H1 (cell line): ENCODE data around the gene HRH1. TPM values are rescaled to one million over a fixed set of nuclear protein-coding genes. Genes with fewer than 3 reads are reported as not detected.

Source experiments
- CTCF ChIA-PET: fragments of 300-600 bp; sonication (Branson Sonifier 250); formaldehyde crosslinking; loops from one replicate; lab custom pipeline; 2021; ENCODE audit not compliant: partially characterized antibody; lab: Charles Lee
- POLR2A ChIA-PET: fragments of 300-600 bp; sonication (Branson Sonifier 250); formaldehyde crosslinking; loops from one replicate; lab custom pipeline; 2021; ENCODE audit warnings: inconsistent platforms; ENCODE audit not compliant: partially characterized antibody; lab: Charles Lee
- DNase-seq, 2 experiments: peaks; one replicate each; pipeline versions ENCODE4 v3.0.0 to v3.0.0-alpha.2; 2010 to 2022; ENCODE audit warnings: low spot score in 2 of 2, low read depth in 1 of 2, mixed read lengths in 1 of 2
- FAIRE-seq: peaks from 2 replicates; lab custom pipeline; 2011; peaks lifted over from hg19 to GRCh38; lab: Jason Lieb, UNC
- H2AFZ ChIP-seq: 2 replicates; pipeline ENCODE4 v1.8.1; 2012; ENCODE audit warnings: low read length, inconsistent platforms
- H2AK5ac ChIP-seq: 2 replicates; pipeline ENCODE4 v1.6.1; 2013; ENCODE audit warnings: low read depth, low read length
- H2BK120ac ChIP-seq: replicated peaks from 2 replicates; pipeline ENCODE3; 2013; ENCODE audit warnings: low read depth, low read length, inconsistent platforms
- H2BK12ac ChIP-seq: 2 replicates; pipeline ENCODE4 v1.6.1; 2013; ENCODE audit warnings: low read depth, low read length
- H2BK15ac ChIP-seq: 2 replicates; pipeline ENCODE4 v1.6.1; 2013; ENCODE audit warnings: low read length
- H2BK20ac ChIP-seq: 2 replicates; pipeline ENCODE4 v1.6.1; 2013; ENCODE audit warnings: low read length
- H2BK5ac ChIP-seq: 2 replicates; pipeline ENCODE4 v1.6.1; 2013; ENCODE audit warnings: low read depth, low read length
- H3K14ac ChIP-seq: 2 replicates; pipeline ENCODE4 v1.6.1; 2013; ENCODE audit warnings: inconsistent platforms; ENCODE audit not compliant: insufficient read length
- H3K18ac ChIP-seq: 2 replicates; pipeline ENCODE4 v1.6.1; 2013; ENCODE audit warnings: low read length; ENCODE audit errors: extremely low read depth
- H3K23ac ChIP-seq: 2 replicates; pipeline ENCODE4 v1.6.1; 2013; ENCODE audit warnings: inconsistent platforms; ENCODE audit not compliant: insufficient read length
- H3K23me2 ChIP-seq: 2 replicates; pipeline ENCODE4 v1.6.1; 2013; ENCODE audit warnings: low read depth, low read length
- H3K27ac ChIP-seq: 2 replicates; pipeline ENCODE4 v1.6.1; 2011; ENCODE audit warnings: low read depth, low read length, inconsistent platforms
- H3K27me3 ChIP-seq, 4 experiments: replicated peaks in 1 of 4; 1 replicate in 1 of 4; 2 replicates in 3 of 4; pipeline versions ENCODE4 v1.6.1 to v1.8.1; 2011 to 2013; ENCODE audit warnings: low read length in 3 of 4, mild to moderate bottlenecking in 3 of 4, inconsistent platforms in 2 of 4, mixed read lengths in 2 of 4, moderate library complexity in 1 of 4; ENCODE audit not compliant: control insufficient read depth in 3 of 4, insufficient read depth in 3 of 4; ENCODE audit errors: extremely low read depth in 1 of 4
- H3K36me3 ChIP-seq, 4 experiments: 2 replicates each; pipeline versions ENCODE4 v1.6.1 to v1.8.1; 2011 to 2013; ENCODE audit warnings: mild to moderate bottlenecking in 4 of 4, low read length in 3 of 4, moderate library complexity in 2 of 4, control low read depth in 1 of 4, inconsistent platforms in 1 of 4; ENCODE audit not compliant: insufficient read depth in 4 of 4, control insufficient read depth in 2 of 4
- H3K4ac ChIP-seq: replicated peaks from 2 replicates; pipeline ENCODE3; 2013; ENCODE audit warnings: low read length, low read depth, mixed read lengths, inconsistent platforms; ENCODE audit not compliant: insufficient read length
- H3K4me1 ChIP-seq, 4 experiments: replicated peaks in 1 of 4; 1 replicate in 1 of 4; 2 replicates in 3 of 4; pipeline versions ENCODE4 v1.6.1 to v1.8.1; 2011 to 2013; ENCODE audit warnings: low read length in 3 of 4, inconsistent platforms in 2 of 4, mixed read lengths in 1 of 4; ENCODE audit not compliant: insufficient read depth in 4 of 4, control insufficient read depth in 3 of 4
- H3K4me2 ChIP-seq, 2 experiments: 2 replicates each; pipeline versions ENCODE4 v1.6.1 to v1.8.1; 2011 to 2013; ENCODE audit warnings: low read depth in 2 of 2, low read length in 2 of 2, control low read depth in 1 of 2, inconsistent platforms in 1 of 2, mild to moderate bottlenecking in 1 of 2; ENCODE audit not compliant: insufficient read depth in 1 of 2
- H3K4me3 ChIP-seq, 4 experiments: fragments of 200-600, 300-600 bp in 1 of 4; sonication (generic), shearing (Covaris generic), sonication (Bioruptor Twin) in 1 of 4; 2 replicates each; pipeline versions ENCODE4 v1.5.1 to v1.8.1; 2011 to 2016; ENCODE audit warnings: low read length in 4 of 4, low read depth in 3 of 4, control low read depth in 2 of 4, inconsistent platforms in 2 of 4, mild to moderate bottlenecking in 2 of 4, mixed read lengths in 1 of 4, moderate library complexity in 1 of 4; ENCODE audit not compliant: insufficient read depth in 2 of 4; ENCODE audit errors: extremely low read depth in 1 of 4
- H3K56ac ChIP-seq: replicated peaks from 2 replicates; pipeline ENCODE3; 2013; ENCODE audit warnings: low read depth, mild to moderate bottlenecking, mixed read lengths, low read length, inconsistent platforms; ENCODE audit not compliant: insufficient read length
- H3K79me1 ChIP-seq: 2 replicates; pipeline ENCODE4 v1.6.1; 2013; ENCODE audit warnings: low read depth, low read length, control low read depth
- H3K79me2 ChIP-seq, 2 experiments: 2 replicates each; pipeline versions ENCODE4 v1.6.1 to v1.8.1; 2012 to 2013; ENCODE audit warnings: low read length in 2 of 2, mild to moderate bottlenecking in 2 of 2, inconsistent platforms in 1 of 2; ENCODE audit not compliant: insufficient read depth in 2 of 2, control insufficient read depth in 1 of 2
- H3K9ac ChIP-seq, 4 experiments: replicated peaks in 1 of 4; 1 replicate in 1 of 4; 2 replicates in 3 of 4; pipeline versions ENCODE4 v1.6.1 to v1.8.1; 2011 to 2013; ENCODE audit warnings: low read depth in 3 of 4, low read length in 3 of 4, control low read depth in 2 of 4, mild to moderate bottlenecking in 2 of 4, moderate library complexity in 2 of 4, inconsistent platforms in 1 of 4; ENCODE audit errors: extremely low read depth in 1 of 4
- H3K9me3 ChIP-seq, 2 experiments: 2 replicates each; pipeline versions ENCODE4 v1.6.1 to v1.8.1; 2012 to 2013; ENCODE audit warnings: mild to moderate bottlenecking in 2 of 2, moderate library complexity in 2 of 2, control low read depth in 1 of 2, inconsistent platforms in 1 of 2, low read depth in 1 of 2, low read length in 1 of 2, mixed read lengths in 1 of 2; ENCODE audit not compliant: insufficient read depth in 2 of 2
- H4K20me1 ChIP-seq, 2 experiments: replicated peaks in 1 of 2; 2 replicates each; pipeline versions ENCODE3 to v1.8.1; 2011 to 2013; ENCODE audit warnings: inconsistent platforms in 2 of 2, low read length in 2 of 2, mild to moderate bottlenecking in 1 of 2; ENCODE audit not compliant: insufficient read depth in 2 of 2, control insufficient read depth in 1 of 2
- H4K5ac ChIP-seq: 2 replicates; pipeline ENCODE4 v1.6.1; 2013; ENCODE audit warnings: low read length, low read depth, mixed read lengths, inconsistent platforms; ENCODE audit not compliant: insufficient read length
- H4K8ac ChIP-seq: 2 replicates; pipeline ENCODE4 v1.8.0; 2013; ENCODE audit warnings: mild to moderate bottlenecking, moderate library complexity, low read length, inconsistent platforms; ENCODE audit not compliant: insufficient read depth; ENCODE audit errors: extremely low read depth
- H4K91ac ChIP-seq: replicated peaks from 2 replicates; pipeline ENCODE3; 2013; ENCODE audit warnings: low read length, mixed read lengths, inconsistent platforms; ENCODE audit not compliant: insufficient read length
- KDM5A ChIP-seq: fragments of 200-600 bp; IDR thresholded peaks from 2 replicates; pipeline ENCODE4 v1.7.1; 2012; ENCODE audit warnings: mild to moderate bottlenecking, low read length, inconsistent platforms, mixed read lengths
- MAFK ChIP-seq: IDR thresholded peaks from 2 replicates; pipeline ENCODE4 v1.6.1; 2012; ENCODE audit warnings: low read depth, mild to moderate bottlenecking, improper control_type of control experiment, low read length
- NRF1 ChIP-seq: IDR thresholded peaks from 2 replicates; pipeline ENCODE4 v1.6.1; 2011; ENCODE audit warnings: mild to moderate bottlenecking, low read depth, low read length, improper control_type of control experiment
- RAD21 ChIP-seq, 2 experiments: IDR thresholded peaks in 1 of 2; conservative IDR thresholded peaks in 1 of 2; 2 replicates each; pipeline ENCODE4 v1.6.1; 2011; ENCODE audit warnings: low read depth in 2 of 2, low read length in 2 of 2, improper control_type of control experiment in 1 of 2, inconsistent platforms in 1 of 2, mild to moderate bottlenecking in 1 of 2, moderate library complexity in 1 of 2
- RBBP5 ChIP-seq: IDR thresholded peaks from 2 replicates; pipeline ENCODE4 v1.7.1; 2012; ENCODE audit warnings: low read depth, mild to moderate bottlenecking, inconsistent platforms, low read length, moderate library complexity, borderline replicate concordance
- SP4 ChIP-seq: IDR thresholded peaks from 2 replicates; pipeline ENCODE4 v1.6.1; 2012; ENCODE audit warnings: low read length, inconsistent platforms
- WGBS, 2 experiments: shearing (Covaris generic) in 1 of 2; methylation state at CpG; one replicate each; pipeline versions ENCODE4 v1.1.6 to v1.1.7; 2013 to 2015; ENCODE audit warnings: low lambda C conversion rate in 2 of 2, mixed read lengths in 2 of 2, inconsistent platforms in 1 of 2, low coverage in 1 of 2, missing lambda C conversion rate in 1 of 2; ENCODE audit not compliant: insufficient replicate concordance in 2 of 2, insufficient coverage in 1 of 2, insufficient read length in 1 of 2; ENCODE audit errors: extremely low coverage in 1 of 2, missing lambda C conversion rate in 1 of 2; 5-methylcytosine and 5-hydroxymethylcytosine counted together
- polyA plus RNA-seq, 7 experiments: library from polyadenylated mRNA; depleted of rRNA in 3 of 7; stranded (reverse) in 5 of 7; unstranded in 2 of 7; fragments of >200 nt in 5 of 7; fragments of 200-250 nt in 2 of 7; gene quantifications; 1 replicate in 5 of 7; 2 replicates in 1 of 7; 4 replicates in 1 of 7; pipeline versions ENCODE4 v1.2.1 to v1.2.3, GENCODE V29; 2011 to 2013; ENCODE audit warnings: missing spikeins in 2 of 7, mixed read lengths in 2 of 7
- total RNA-seq: library from RNA; stranded (reverse); fragmentation: NEBNext Ultra II Directional; extraction: Animal tissue kit (Norgen Biotek cat#: 25700); gene quantifications from 2 replicates; pipeline ENCODE4 v1.2.1, GENCODE V29; 2021
- TF ChIP-seq, protein P1 (sequence below), 3 experiments: IDR thresholded peaks; 1 replicate in 2 of 3; 2 replicates in 1 of 3; pipeline versions ENCODE4 v1.5.1 to v1.6.1; 2011; ENCODE audit warnings: low read length in 3 of 3, mild to moderate bottlenecking in 3 of 3, inconsistent platforms in 2 of 3, low read depth in 1 of 3, moderate library complexity in 1 of 3; ENCODE audit not compliant: insufficient read depth in 1 of 3; ENCODE audit errors: control extremely low read depth in 1 of 3
- TF ChIP-seq, protein P2 (sequence below): IDR thresholded peaks from 2 replicates; pipeline ENCODE4 v1.6.1; 2011; ENCODE audit warnings: low read length, improper control_type of control experiment

HRH1 gene
- total and polyA plus RNA-seq, 2 of the 8 experiments (the other 6 are each of a cell fraction or from before 2014, with no cell fraction given), result 0.11 TPM; not detected in 1

DNA sequence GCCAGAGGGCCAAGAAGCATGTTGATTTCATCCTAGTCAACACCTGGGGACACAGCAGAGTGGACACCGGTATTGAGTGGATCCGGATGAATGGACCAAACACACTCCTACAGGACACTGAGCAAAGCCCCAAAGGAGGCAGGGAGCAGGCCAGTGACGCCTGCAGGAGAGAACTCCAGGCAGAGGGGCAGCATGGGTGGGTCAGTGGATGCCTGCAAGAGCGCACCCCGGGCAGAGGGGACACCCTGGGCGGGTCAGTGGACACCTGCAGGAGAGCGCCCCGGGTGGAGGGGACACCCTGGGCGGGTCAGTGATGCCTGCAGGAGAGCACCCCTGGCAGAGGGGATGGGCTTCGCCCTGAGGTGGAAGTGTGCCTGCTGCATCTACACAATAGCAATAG lies 27.6 kb upstream of the HRH1 start:
- no peak overlapping the region for H2AFZ ChIP-seq
- no peak overlapping the region for H4K5ac ChIP-seq
- no peaks in the 10 kb centered on the region for H3K27me3 ChIP-seq
- H4K20me1 ChIP-seq, result no peaks in the 10 kb centered on the region
- FAIRE-seq (no peak), DNase-seq (no peak)
- H2AK5ac ChIP-seq, result no peak overlapping the region
- no peaks in the 10 kb centered on the region for H3K4me1 ChIP-seq
- no peak overlapping the region for H3K56ac ChIP-seq
- H3K27ac ChIP-seq, result no peak overlapping the region
- H3K18ac ChIP-seq, result no peak overlapping the region
- H4K91ac ChIP-seq, result no peak overlapping the region
- H3K9me3 ChIP-seq, result peaks cover 0 to 8% of the 10 kb centered on the region in 2 experiments; a peak in 1 of 4 replicates
- no peaks in the 10 kb centered on the region; the same call in 1 of the 2 replicates for H3K23me2 ChIP-seq
- no peaks in the 10 kb centered on the region for H3K79me1 ChIP-seq
- H3K36me3 ChIP-seq, result no peaks in the 10 kb centered on the region
- H2BK5ac ChIP-seq, result no peak overlapping the region
- H3K4ac ChIP-seq, result no peak overlapping the region
- no peak for TF ChIP-seq RAD21 (IDR thresholded peaks at IDR 0.05 in 1 of 2, conservative IDR thresholded peaks at IDR 0.05 in 1 of 2; ENCODE audit: low read depth in 2 of 2, low read length in 2 of 2)
- no peak for TF ChIP-seq SP4
- TF ChIP-seq NRF1, result no peak
- no peak for TF ChIP-seq MAFK
- TF ChIP-seq, protein P1, sequence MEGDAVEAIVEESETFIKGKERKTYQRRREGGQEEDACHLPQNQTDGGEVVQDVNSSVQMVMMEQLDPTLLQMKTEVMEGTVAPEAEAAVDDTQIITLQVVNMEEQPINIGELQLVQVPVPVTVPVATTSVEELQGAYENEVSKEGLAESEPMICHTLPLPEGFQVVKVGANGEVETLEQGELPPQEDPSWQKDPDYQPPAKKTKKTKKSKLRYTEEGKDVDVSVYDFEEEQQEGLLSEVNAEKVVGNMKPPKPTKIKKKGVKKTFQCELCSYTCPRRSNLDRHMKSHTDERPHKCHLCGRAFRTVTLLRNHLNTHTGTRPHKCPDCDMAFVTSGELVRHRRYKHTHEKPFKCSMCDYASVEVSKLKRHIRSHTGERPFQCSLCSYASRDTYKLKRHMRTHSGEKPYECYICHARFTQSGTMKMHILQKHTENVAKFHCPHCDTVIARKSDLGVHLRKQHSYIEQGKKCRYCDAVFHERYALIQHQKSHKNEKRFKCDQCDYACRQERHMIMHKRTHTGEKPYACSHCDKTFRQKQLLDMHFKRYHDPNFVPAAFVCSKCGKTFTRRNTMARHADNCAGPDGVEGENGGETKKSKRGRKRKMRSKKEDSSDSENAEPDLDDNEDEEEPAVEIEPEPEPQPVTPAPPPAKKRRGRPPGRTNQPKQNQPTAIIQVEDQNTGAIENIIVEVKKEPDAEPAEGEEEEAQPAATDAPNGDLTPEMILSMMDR (IDR thresholded peaks at IDR 0.05; ENCODE audit: control extremely low read depth in 1 of 3, insufficient read depth in 1 of 3, low read depth in 1 of 3, low read length in 3 of 3), result no peak
- TF ChIP-seq KDM5A, result no peak
- TF ChIP-seq, protein P2, sequence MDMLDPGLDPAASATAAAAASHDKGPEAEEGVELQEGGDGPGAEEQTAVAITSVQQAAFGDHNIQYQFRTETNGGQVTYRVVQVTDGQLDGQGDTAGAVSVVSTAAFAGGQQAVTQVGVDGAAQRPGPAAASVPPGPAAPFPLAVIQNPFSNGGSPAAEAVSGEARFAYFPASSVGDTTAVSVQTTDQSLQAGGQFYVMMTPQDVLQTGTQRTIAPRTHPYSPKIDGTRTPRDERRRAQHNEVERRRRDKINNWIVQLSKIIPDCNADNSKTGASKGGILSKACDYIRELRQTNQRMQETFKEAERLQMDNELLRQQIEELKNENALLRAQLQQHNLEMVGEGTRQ, result no peak
- TF ChIP-seq RBBP5, result no peak
- H2BK20ac ChIP-seq, result no peak overlapping the region
- WGBS, 2 experiments, result 87% methylated on average over 10 of the region's 10 CpGs; no CpG with 5 or more reads in 1 of the 2 experiments
- H2BK120ac ChIP-seq, result no peak overlapping the region
- H4K8ac ChIP-seq, result no peak overlapping the region
- no peaks in the 10 kb centered on the region for H3K79me2 ChIP-seq
- CTCF ChIA-PET, result no interaction called here
- H2BK15ac ChIP-seq, result no peak overlapping the region
- H3K4me3 ChIP-seq, result no peak overlapping the region
- H3K14ac ChIP-seq, result no peak overlapping the region
- no peak overlapping the region for H3K23ac ChIP-seq
- no peak overlapping the region for H3K9ac ChIP-seq
- POLR2A ChIA-PET, result no interaction called here
- H3K4me2 ChIP-seq, result no peak overlapping the region
- H2BK12ac ChIP-seq, result no peak overlapping the region
